MM.1S (cell line): ENCODE data around the gene FGF9.

Experiments
- EZH2phosphoT487 ChIP-seq: fragments of 300-600 bp; sonication (generic); IDR thresholded peaks from 2 replicates; pipeline ENCODE4 v1.6.1; 2018; ENCODE audit warnings: antibody characterized with exemption, low read length
- TF ChIP-seq, protein P1 (sequence below): fragments of 300-600 bp; sonication (generic); IDR thresholded peaks from 2 replicates; pipeline ENCODE4 v1.5.1; 2016; ENCODE audit warnings: antibody characterized with exemption, low read length, mixed read lengths

DNA sequence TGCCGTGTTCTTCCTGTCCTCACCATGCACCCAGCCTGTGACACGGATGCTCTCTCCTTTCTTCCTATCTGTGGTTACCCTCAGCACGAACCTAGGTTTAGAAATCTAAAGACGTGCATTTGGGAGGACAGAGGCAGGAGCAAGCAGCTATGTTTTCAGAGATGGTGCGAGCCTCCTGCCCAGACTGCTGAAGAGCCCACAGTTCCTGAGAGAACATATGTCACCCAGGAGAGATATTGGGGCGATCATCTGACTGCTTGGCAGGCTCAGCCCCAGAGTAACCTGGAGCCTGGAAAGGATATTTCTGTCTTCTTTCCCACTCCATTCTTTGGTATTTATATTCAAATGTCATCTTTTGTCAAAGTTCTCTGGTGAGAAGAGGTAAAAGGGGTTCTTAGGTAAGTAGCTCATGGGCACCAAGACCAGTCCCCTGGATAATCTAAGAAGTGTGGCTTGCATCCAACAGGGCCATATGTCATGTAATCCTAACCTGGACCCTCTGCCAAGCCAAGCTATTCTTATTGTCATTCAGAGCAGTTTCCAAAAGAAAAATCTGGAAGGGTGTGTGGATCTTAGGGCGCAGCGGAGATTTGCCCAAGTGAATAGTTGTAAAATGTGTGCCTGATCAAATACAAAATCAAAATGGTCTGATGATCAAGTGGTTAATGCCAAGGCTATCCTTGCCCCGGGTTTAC lies 59.5 kb downstream of the FGF9 start:
- TF ChIP-seq, protein P1, sequence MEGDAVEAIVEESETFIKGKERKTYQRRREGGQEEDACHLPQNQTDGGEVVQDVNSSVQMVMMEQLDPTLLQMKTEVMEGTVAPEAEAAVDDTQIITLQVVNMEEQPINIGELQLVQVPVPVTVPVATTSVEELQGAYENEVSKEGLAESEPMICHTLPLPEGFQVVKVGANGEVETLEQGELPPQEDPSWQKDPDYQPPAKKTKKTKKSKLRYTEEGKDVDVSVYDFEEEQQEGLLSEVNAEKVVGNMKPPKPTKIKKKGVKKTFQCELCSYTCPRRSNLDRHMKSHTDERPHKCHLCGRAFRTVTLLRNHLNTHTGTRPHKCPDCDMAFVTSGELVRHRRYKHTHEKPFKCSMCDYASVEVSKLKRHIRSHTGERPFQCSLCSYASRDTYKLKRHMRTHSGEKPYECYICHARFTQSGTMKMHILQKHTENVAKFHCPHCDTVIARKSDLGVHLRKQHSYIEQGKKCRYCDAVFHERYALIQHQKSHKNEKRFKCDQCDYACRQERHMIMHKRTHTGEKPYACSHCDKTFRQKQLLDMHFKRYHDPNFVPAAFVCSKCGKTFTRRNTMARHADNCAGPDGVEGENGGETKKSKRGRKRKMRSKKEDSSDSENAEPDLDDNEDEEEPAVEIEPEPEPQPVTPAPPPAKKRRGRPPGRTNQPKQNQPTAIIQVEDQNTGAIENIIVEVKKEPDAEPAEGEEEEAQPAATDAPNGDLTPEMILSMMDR, result no peak
- no peak for TF ChIP-seq EZH2phosphoT487
